T-helper 1 cell treated with Interleukin-12 subunit alpha and Interleukin-12 subunit beta and Interleukin-4 antibody, amounts not matched to agents 30 ng/mL and 1 ng/mL, for 36 hours (primary cell): ENCODE results near the gene SLC13A1. TPM values are rescaled to one million over a fixed set of nuclear protein-coding genes. Genes with fewer than 3 reads are reported as not detected.

ENCODE experiments used
- intact Hi-C: fragments of 100-400 bp; cut with micrococcal nuclease; formaldehyde crosslinking; loops from one replicate; pipeline ENCODE4 v1.15.1; 2024
- total RNA-seq: library from RNA; stranded (reverse); gene quantifications from 2 replicates; pipeline ENCODE4 v1.2.3, GENCODE V29; 2022

The SLC13A1 gene
- total RNA-seq, 1 donor from 2014 or later = not detected

DNA sequence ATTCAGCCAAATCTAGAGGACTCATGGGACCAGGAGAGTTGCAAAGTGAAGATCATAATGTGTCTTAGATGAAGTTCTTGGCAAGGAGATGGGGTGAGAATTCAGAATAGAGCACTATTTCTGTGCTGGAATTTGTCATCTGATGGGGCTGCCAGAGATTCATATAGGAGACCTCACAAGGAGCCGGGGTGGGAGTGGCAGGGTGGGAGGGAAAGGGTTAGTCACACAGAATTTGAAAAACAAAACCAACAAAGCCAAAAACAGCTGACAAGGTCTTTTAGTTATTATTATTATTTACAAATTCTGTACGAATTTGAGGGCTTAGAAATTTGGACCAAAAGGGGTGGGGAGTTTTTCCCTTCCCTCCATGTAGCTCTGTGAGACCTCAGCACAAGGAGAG is 1.7 kb downstream of the SLC13A1 start:
- intact Hi-C loops = no loop called here

DNA sequence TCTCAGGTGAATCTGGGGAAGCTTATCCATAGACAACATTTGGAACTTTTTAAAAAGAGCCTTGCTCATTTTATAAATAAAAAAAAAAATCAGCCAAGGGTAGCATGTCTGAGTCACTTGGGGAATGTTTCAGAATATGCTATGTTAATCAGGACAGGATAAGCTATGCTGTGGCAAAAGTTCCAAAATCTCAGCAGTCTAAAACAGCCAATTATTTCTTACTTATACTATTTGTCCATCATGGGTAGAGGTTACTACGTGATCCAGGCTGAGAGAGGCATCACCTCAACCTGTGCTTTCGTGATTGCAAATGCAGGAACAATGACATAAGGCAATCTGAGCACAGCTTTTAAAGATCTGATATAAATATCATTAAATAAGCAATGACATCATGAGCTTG is 6.5 kb downstream of the SLC13A1 start:
- intact Hi-C loops = loop anchor here (5.0 kb wide), 1 partner anchor 554 kb away; the partner anchor contains the start of gene WASL

DNA sequence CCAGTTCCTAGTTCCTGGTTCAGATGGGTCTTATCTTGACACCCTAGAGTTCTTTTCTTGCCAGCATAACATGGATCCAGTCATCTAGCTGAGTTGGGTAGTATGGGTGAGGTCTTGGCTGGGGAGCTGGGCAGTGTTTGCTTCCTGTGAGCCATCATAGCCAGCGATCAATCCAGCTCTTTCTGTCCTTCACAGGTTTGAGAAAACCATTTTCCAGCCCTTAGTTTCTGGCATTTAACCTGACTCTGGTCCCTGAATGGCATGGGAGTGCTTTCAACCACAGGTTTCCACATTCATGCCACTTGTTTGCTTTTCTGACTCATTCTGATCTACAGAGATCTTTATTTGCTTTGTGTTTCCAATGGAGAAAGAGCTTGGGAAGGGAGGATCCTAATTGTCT is 8.6 kb downstream of the SLC13A1 start:
- intact Hi-C loops = loop anchor here (2.0 to 5.0 kb wide), 2 partner anchors 36 to 556 kb away; partner anchors contain the start of gene WASL

DNA sequence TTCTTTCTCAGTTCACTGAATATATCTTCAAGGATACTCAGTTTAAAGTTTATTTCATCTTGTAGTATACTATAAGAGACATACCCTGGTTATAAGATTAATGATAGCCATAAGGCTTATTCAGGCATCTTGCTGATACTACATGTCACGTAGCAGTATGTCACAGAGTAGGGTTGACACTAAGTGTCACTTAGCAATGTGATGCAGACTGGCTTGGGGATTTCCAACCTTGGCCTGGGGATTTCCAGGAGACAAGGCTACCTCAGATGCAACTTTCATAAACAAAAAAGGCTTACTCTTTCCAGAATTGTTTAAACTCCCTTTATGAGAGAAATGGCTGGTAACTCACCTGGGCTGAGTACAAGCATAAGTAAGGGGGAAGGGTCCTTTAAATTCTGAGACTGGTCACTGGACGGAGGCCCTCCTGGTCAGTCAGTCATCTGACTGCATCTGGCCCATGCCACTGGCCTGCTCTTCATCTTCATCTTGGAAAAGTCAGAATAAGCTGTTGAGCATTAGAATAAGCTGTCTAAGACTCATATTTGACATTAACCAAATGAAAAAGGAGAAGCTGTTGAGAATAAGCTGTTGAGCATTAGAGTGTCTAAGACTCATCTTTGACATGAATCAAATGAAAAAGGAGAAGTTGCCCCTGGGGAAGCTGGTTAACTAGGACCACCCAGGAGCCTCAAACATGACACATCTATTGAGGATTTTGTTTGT is 9.5 kb downstream of the SLC13A1 start:
- intact Hi-C loops = loop anchor here (2.0 to 5.0 kb wide), 2 partner anchors 35 to 557 kb away; partner anchors contain the start of gene WASL

GRCh38 chr7:123185756-123186155 is 14.0 kb downstream of the SLC13A1 start:
- intact Hi-C loops = no loop called here

GRCh38 chr7:123184271-123184670 is 15.5 kb downstream of the SLC13A1 start:
- intact Hi-C loops = no loop called here

DNA sequence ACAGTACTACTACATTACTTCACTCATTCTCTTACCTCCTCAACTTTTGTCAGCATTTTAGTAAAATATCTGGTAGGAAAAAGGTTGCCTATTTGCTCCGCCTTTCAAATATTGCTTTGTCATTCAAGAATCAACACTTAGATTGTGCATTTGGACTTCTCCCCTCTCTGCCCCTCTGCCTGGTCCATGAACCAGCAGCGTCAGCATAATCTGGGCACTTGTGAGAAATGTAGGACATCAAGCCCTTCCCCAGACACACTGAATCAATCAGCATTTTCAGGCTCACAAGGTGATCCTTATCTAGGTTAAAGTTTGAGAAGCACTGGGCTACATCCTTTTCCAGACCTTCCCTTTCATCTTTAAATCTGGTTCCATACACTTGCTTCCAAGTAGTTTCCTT is 16.3 kb downstream of the SLC13A1 start:
- intact Hi-C loops = no loop called here

GRCh38 chr7:123177442-123177841 is 22.3 kb downstream of the SLC13A1 start:
- intact Hi-C loops = no loop called here

- intact Hi-C loops = no loop called here
Observed at GRCh38 chr7:123170333-123171246, 29.2 kb downstream of the SLC13A1 start.

GRCh38 chr7:123169065-123169464 is 30.7 kb downstream of the SLC13A1 start:
- intact Hi-C loops = no loop called here

DNA sequence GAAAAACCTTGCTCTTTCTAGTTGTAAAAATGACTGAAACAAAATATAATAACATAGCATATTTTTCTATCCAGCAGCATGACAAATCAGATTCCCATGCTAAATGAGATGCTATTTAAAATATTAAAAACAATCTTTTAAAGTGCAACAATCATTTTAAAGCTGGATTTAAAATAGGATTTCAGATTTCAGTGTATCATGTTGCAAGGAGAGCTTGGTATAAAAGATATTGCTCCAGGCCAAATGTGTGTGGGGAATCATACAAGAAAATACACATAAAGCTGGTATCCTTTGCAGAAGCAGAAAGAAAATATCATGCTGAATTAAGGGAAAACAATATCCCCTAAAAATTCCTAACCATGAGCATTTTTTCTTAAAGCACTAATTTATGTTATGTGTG is 42.2 kb downstream of the SLC13A1 start:
- intact Hi-C loops = loop anchor here (10.0 kb wide), 1 partner anchor 207 kb away; no protein-coding TSS in a partner anchor

- intact Hi-C loops = loop anchor here (2.0 to 10.0 kb wide), 4 partner anchors 35 to 1063 kb away; no protein-coding TSS in a partner anchor
Observed at GRCh38 chr7:123155571-123155970, 44.2 kb downstream of the SLC13A1 start.

DNA sequence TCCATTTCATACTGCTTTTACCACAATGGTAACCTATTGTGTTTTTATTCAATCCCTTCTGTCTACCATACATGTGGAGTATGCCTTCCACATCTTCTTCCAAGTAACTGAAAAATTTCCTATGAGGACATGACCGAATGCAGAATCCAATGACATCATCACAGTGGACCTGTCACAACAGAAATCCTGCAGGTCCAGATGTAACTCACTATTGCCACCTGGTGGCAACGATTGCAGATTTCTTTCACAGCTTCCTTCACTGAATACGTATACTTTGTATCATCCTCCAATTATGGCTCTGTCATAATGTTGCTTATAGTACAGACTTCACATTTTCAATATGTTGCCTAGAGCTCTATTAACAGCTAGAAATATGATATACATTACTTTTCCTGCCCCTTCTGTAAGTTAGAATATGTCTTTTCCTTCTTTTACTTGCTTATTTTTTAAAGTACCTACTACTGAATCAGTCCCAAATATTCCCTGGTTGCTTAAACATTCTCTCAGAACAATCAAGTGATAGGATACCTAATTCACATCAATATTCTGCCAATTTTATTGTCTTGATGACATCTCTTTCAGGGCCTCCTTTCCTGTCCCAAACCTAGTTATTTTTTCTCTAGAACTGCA is 45.4 kb downstream of the SLC13A1 start:
- intact Hi-C loops = loop anchor here (1.0 to 10.0 kb wide), 5 partner anchors 36 to 1062 kb away; no protein-coding TSS in a partner anchor

- intact Hi-C loops = loop anchor here (10.0 kb wide), 1 partner anchor 213 kb away; no protein-coding TSS in a partner anchor
Observed at GRCh38 chr7:123151443-123151842, 48.3 kb downstream of the SLC13A1 start.

DNA sequence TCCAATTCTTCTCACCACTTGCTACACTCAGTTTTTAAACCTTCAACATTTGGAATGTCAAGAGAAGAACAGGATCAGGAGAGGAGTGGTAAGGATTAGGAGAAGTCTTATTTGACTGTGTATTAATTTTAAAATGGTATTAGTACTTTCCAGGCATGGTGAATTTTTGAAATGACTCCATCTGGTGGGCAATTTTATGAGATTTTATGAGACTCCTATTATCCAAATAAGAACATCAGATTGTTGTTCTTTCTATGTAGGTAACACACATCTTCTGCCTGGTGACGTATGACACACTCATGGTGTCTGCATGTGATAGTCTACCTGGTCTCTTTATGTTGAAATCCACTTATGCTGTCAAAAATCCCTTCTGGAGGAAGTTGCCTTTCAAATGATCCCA is 51.0 kb downstream of the SLC13A1 start:
- intact Hi-C loops = no loop called here

- intact Hi-C loops = no loop called here
Observed at GRCh38 chr7:123143252-123144006, 56.3 kb downstream of the SLC13A1 start.

GRCh38 chr7:123140561-123140960 is 59.2 kb downstream of the SLC13A1 start:
- intact Hi-C loops = no loop called here

- intact Hi-C loops = no loop called here
Observed at GRCh38 chr7:123135960-123136359, 63.8 kb downstream of the SLC13A1 start.

GRCh38 chr7:123133924-123134323 is 65.8 kb downstream of the SLC13A1 start:
- intact Hi-C loops = no loop called here

GRCh38 chr7:123131961-123132360 is 67.8 kb downstream of the SLC13A1 start:
- intact Hi-C loops = no loop called here

DNA sequence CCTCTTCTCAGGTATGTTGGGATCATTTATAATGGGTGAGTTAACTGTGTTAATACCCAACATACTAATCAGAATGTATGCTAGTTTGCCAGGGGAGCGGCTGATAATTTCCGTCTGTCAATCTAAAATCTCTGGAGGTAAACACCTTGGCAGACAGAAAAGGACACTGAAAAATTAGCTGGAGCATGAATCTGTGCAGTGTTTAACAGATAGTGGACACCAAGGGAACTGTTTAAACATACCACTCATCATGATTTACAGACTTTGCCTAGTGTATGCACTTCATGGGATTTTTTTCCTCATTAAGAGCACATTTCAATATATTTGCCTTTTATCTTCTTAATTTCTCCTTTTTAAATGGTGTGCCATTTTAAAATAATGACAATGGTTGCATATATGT is 68.2 kb downstream of the SLC13A1 start:
- intact Hi-C loops = no loop called here
